ENCODE data around the gene SMTNL2. TPM values are rescaled to one million over a fixed set of nuclear protein-coding genes. Genes with fewer than 3 reads are reported as not detected.
A peak's percentile ranks its signal among the peaks of the same experiment; 100 is the strongest.
"Not testable (repeated sequence)": the region's sequence is repeated elsewhere in the genome, so short reads cannot be mapped to it uniquely, and the experiment has no call there.

SMTNL2 gene
- total and polyA plus RNA-seq, 2 experiments from 2014 or later: 41.5 to 106 TPM

DNA sequence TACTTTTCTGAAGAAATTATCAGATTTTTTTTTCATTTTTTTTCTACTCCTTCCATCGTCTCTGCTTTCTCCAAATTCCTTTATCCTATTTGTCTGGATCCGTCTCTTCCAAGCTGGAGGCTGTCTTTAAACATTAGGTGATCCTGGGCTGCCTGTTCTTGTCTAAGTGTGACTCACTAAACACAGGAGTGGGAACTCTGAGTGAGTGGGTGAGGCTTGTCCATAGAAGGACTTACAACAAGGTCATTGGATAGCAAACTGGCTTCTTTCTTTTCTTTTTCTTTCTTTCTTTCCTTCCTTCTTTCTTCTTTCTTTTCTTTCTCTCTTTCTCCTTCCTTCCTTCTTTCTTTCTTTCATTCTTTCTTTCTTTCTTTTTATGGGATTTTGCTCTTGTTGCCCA is 38.9 kb downstream of the SMTNL2 start:
- peak overlapping the region; percentile 56 for H3K27ac ChIP-seq
- peaks cover 12% of the 10 kb centered on the region for H3K4me1 ChIP-seq (ENCODE audit: insufficient read depth)
- no peaks in the 10 kb centered on the region for H3K36me3 ChIP-seq (replicated peaks; ENCODE audit: insufficient read depth, low read depth)
- H4K20me1 ChIP-seq (ENCODE audit: insufficient read depth, poor library complexity, severe bottlenecking): no peaks in the 10 kb centered on the region
- no peaks in the 10 kb centered on the region for H3K79me2 ChIP-seq
- no peaks in the 10 kb centered on the region for H3K9me2 ChIP-seq (replicated peaks; ENCODE audit: insufficient read depth)
- peak; percentile 64 for DNase-seq (ENCODE audit: low spot score)
- 63% methylated on average over 2 of the region's 2 CpGs for WGBS (ENCODE audit: low lambda C conversion rate, missing lambda C conversion rate)
- H3K27me3 ChIP-seq: no peaks in the 10 kb centered on the region
- H2AFZ ChIP-seq: no peak overlapping the region
- no peak overlapping the region for H3K4me2 ChIP-seq
- H3K4me3 ChIP-seq: no peak overlapping the region
- no peak for TF ChIP-seq EZH2 (IDR thresholded peaks at IDR 0.05; ENCODE audit: borderline replicate concordance)
- TF ChIP-seq, protein P1, sequence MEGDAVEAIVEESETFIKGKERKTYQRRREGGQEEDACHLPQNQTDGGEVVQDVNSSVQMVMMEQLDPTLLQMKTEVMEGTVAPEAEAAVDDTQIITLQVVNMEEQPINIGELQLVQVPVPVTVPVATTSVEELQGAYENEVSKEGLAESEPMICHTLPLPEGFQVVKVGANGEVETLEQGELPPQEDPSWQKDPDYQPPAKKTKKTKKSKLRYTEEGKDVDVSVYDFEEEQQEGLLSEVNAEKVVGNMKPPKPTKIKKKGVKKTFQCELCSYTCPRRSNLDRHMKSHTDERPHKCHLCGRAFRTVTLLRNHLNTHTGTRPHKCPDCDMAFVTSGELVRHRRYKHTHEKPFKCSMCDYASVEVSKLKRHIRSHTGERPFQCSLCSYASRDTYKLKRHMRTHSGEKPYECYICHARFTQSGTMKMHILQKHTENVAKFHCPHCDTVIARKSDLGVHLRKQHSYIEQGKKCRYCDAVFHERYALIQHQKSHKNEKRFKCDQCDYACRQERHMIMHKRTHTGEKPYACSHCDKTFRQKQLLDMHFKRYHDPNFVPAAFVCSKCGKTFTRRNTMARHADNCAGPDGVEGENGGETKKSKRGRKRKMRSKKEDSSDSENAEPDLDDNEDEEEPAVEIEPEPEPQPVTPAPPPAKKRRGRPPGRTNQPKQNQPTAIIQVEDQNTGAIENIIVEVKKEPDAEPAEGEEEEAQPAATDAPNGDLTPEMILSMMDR (IDR thresholded peaks at IDR 0.05; ENCODE audit: poor library complexity): no peak
- TF ChIP-seq EZH2phosphoT487 (IDR thresholded peaks at IDR 0.05; ENCODE audit: low read depth, severe bottlenecking, unreplicated experiment): no peak
- H3K9me3 ChIP-seq (ENCODE audit: low read depth): no peaks in the 10 kb centered on the region

DNA sequence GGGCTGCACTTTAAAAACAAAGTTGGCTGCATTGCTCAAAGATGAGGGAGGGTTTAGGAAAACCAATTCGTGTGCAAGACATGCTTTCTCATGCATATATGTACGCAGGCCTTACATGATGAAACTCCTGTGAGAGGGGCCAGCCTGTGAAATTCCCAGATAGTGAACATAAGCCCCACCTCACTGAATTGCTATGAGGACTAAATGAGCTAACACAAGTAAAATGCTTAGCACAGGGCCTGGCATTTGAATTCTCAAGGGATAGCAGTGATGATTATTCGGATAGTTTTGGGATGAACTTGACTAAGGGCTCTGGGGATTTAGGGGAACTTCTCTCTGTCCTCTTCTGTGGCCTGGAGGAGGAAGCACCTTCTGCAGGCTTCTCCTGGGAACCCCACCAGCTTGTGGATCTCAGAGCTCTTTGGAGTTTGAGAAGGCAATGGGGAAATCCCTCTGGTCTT is 40.2 kb downstream of the SMTNL2 start:
- DNase-seq (ENCODE audit: low spot score); H4K20me1 ChIP-seq (ENCODE audit: insufficient read depth, poor library complexity, severe bottlenecking); H3K9me2 ChIP-seq (replicated peaks; ENCODE audit: insufficient read depth); H3K36me3 ChIP-seq (replicated peaks; ENCODE audit: insufficient read depth, low read depth); H3K9me3 ChIP-seq (ENCODE audit: low read depth); H2AFZ ChIP-seq; H3K27me3 ChIP-seq; H3K79me2 ChIP-seq; H3K4me3 ChIP-seq: not testable (repeated sequence)
- H3K4me1 ChIP-seq (ENCODE audit: insufficient read depth): peaks cover 12% of the 10 kb centered on the region
- H3K4me2 ChIP-seq: peak overlapping the region; percentile 7
- WGBS (ENCODE audit: low lambda C conversion rate, missing lambda C conversion rate): 62% methylated on average over 3 of the region's 3 CpGs
- H3K27ac ChIP-seq: peak overlapping the region; percentile 56

DNA sequence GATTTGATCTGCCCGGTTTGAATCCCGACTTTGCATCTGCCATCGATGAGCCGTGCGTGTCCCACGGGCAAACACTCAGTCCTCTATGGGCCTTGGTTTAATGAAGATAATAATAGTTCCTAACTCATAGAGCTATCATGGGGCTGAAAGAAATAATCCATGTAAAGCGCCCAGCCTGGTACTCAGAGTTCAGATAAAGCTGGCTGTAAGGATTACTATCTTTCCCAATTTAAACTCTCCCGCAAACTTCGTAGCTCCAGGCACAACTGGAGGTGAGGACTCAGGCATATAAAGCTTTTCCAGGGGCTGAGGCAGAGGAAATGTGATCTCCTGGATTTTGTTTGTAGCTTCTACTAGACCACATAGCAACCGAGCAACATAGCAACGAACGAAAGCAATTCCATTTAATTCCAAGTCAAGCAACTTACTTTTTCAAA is 40.9 kb downstream of the SMTNL2 start:
- no peak overlapping the region for H3K4me3 ChIP-seq
- H3K4me2 ChIP-seq: peak overlapping the region; percentile 51
- TF ChIP-seq EZH2 (IDR thresholded peaks at IDR 0.05; ENCODE audit: borderline replicate concordance) (no peak), EZH2phosphoT487 (IDR thresholded peaks at IDR 0.05; ENCODE audit: low read depth, severe bottlenecking, unreplicated experiment) (no peak)
- TF ChIP-seq, protein P1 (IDR thresholded peaks at IDR 0.05; ENCODE audit: poor library complexity): no peak
- H3K27me3 ChIP-seq: no peaks in the 10 kb centered on the region
- 63% methylated on average over 12 of the region's 12 CpGs for WGBS (ENCODE audit: low lambda C conversion rate, missing lambda C conversion rate)
- peak; percentile 67 for DNase-seq (ENCODE audit: low spot score)
- H2AFZ ChIP-seq: no peak overlapping the region
- no peaks in the 10 kb centered on the region for H3K9me2 ChIP-seq (replicated peaks; ENCODE audit: insufficient read depth)
- no peaks in the 10 kb centered on the region for H3K9me3 ChIP-seq (ENCODE audit: low read depth)
- no peaks in the 10 kb centered on the region for H4K20me1 ChIP-seq (ENCODE audit: insufficient read depth, poor library complexity, severe bottlenecking)
- H3K27ac ChIP-seq: peak overlapping the region; percentile 51
- no peaks in the 10 kb centered on the region for H3K79me2 ChIP-seq
- H3K36me3 ChIP-seq (replicated peaks; ENCODE audit: insufficient read depth, low read depth): no peaks in the 10 kb centered on the region
- H3K4me1 ChIP-seq (ENCODE audit: insufficient read depth): peaks cover 12% of the 10 kb centered on the region

DNA sequence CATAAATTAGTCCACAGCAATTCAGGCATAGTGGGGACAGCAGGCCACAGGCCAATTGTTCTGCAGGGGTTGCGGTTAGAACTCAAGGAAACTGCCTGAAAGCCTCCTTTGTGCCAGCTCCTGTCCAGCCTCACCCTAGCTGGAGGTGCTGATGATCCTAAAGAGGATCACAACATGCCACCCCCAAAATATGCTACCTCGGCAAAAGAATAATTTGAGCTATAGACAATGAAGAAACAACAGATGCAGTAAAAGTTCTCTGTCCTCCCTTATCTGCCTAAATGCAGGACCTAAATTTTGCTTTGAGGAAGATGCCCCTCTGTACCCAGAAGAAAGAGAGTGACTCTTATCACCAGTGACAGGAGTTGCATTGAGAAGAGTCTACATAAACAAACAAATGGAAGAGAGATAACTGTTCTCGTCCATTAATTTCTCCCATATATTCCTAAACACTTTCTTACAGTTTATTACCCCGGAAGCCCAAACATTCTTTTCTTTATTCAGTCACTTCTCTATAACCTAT is 42.5 kb downstream of the SMTNL2 start:
- WGBS (ENCODE audit: low lambda C conversion rate, missing lambda C conversion rate): 65% methylated on average over 4 of the region's 4 CpGs
- Histone ChIP-seq H3K79me2 (no peaks in the 10 kb centered on the region), H3K4me3 (no peak overlapping the region), H3K4me1 (ENCODE audit: insufficient read depth) (peaks cover 12% of the 10 kb centered on the region), H3K36me3 (replicated peaks; ENCODE audit: insufficient read depth, low read depth) (no peaks in the 10 kb centered on the region), H3K9me2 (replicated peaks; ENCODE audit: insufficient read depth) (no peaks in the 10 kb centered on the region), H2AFZ (no peak overlapping the region), H4K20me1 (ENCODE audit: insufficient read depth, poor library complexity, severe bottlenecking) (no peaks in the 10 kb centered on the region), H3K9me3 (ENCODE audit: low read depth) (no peaks in the 10 kb centered on the region), H3K27ac (no peak overlapping the region), H3K27me3 (no peaks in the 10 kb centered on the region), H3K4me2 (no peak overlapping the region)
- TF ChIP-seq EZH2phosphoT487 (IDR thresholded peaks at IDR 0.05; ENCODE audit: low read depth, severe bottlenecking, unreplicated experiment): no peak
- TF ChIP-seq, protein P1 (IDR thresholded peaks at IDR 0.05; ENCODE audit: poor library complexity): no peak
- no peak for TF ChIP-seq EZH2 (IDR thresholded peaks at IDR 0.05; ENCODE audit: borderline replicate concordance)
- DNase-seq (ENCODE audit: low spot score): no peak
